ENCODE results near the gene PXN.

Gene PXN

DNA sequence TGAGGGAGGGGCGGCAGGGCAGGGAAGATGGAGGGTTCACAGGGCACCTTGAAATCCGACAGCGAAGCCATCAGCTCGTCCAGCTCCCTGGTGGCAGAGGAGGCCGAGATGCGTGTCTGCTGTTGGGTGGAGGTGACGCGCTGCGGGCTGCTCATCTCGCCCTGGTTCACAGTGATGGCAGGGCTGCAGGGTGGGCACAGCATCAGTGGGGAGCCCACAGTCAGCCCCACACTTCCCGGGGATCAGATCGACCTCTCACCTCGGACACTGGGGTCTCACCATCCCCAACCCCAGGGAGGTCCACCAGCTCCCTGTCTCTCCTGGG lies 44.0 kb downstream of the PXN start:
- peaks cover 53 to 84% (median 74%) of the 10 kb centered on the region in 3 donors for H3K36me3 ChIP-seq
- no peak overlapping the region for H3K27ac ChIP-seq
- H3K4me1 ChIP-seq: peaks cover 0 to 25% (median 16%) of the 10 kb centered on the region in 4 donors
- TF ChIP-seq, protein P1, sequence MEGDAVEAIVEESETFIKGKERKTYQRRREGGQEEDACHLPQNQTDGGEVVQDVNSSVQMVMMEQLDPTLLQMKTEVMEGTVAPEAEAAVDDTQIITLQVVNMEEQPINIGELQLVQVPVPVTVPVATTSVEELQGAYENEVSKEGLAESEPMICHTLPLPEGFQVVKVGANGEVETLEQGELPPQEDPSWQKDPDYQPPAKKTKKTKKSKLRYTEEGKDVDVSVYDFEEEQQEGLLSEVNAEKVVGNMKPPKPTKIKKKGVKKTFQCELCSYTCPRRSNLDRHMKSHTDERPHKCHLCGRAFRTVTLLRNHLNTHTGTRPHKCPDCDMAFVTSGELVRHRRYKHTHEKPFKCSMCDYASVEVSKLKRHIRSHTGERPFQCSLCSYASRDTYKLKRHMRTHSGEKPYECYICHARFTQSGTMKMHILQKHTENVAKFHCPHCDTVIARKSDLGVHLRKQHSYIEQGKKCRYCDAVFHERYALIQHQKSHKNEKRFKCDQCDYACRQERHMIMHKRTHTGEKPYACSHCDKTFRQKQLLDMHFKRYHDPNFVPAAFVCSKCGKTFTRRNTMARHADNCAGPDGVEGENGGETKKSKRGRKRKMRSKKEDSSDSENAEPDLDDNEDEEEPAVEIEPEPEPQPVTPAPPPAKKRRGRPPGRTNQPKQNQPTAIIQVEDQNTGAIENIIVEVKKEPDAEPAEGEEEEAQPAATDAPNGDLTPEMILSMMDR (IDR thresholded peaks at IDR 0.05): no peak
- DNase-seq: no peak
- H3K4me3 ChIP-seq: no peak overlapping the region
- no peaks in the 10 kb centered on the region for H3K27me3 ChIP-seq
- no peaks in the 10 kb centered on the region for H3K9me3 ChIP-seq
- intact Hi-C loops (cut with DNase I; ENCODE audit: low total_unique reads): no loop called here

DNA sequence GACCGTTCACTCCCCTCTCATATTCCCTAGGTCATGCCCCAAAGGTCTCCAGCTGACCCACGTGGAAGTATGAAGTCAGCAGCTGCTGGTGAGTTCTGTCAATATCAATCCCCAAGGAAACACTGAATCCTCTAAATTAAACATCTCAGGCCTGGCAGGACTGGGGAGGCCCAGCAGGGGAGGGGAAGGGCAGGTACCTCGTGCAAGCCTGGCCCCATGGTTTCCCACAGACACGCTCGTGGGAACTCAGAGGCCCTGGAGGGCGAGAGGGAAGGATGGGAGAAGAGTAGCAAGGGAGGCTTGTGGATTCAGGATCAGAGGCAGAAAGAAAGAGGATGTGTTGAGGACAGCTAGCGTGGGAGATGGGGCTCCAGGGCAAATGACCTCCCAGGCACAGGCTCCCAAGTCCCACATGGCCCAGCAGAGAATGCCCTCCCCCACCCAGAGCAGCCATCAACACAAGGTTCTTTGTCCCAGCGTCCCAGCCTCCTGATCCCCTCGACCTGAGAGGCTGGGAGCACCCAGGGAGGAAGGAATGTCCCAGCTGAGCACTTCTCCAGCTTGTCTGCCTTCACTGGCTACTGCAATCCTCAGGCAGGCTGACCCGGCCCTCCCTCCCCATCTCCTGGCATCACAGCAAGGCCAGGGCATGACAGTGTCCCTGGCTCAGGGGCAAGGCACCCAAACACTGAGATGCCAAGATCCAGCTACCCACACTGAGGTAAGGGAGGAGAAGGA lies 44.5 kb downstream of the PXN start:
- H3K4me3 ChIP-seq: no peak overlapping the region
- H3K27ac ChIP-seq: no peak overlapping the region
- DNase-seq: no peak
- no peaks in the 10 kb centered on the region for H3K27me3 ChIP-seq
- intact Hi-C loops (cut with DNase I; ENCODE audit: low total_unique reads): no loop called here
- TF ChIP-seq, protein P1 (IDR thresholded peaks at IDR 0.05): no peak
- H3K4me1 ChIP-seq: peaks cover 0 to 22% (median 14%) of the 10 kb centered on the region in 4 donors
- no peaks in the 10 kb centered on the region for H3K9me3 ChIP-seq
- H3K36me3 ChIP-seq: peaks cover 53 to 84% (median 79%) of the 10 kb centered on the region in 3 donors

DNA sequence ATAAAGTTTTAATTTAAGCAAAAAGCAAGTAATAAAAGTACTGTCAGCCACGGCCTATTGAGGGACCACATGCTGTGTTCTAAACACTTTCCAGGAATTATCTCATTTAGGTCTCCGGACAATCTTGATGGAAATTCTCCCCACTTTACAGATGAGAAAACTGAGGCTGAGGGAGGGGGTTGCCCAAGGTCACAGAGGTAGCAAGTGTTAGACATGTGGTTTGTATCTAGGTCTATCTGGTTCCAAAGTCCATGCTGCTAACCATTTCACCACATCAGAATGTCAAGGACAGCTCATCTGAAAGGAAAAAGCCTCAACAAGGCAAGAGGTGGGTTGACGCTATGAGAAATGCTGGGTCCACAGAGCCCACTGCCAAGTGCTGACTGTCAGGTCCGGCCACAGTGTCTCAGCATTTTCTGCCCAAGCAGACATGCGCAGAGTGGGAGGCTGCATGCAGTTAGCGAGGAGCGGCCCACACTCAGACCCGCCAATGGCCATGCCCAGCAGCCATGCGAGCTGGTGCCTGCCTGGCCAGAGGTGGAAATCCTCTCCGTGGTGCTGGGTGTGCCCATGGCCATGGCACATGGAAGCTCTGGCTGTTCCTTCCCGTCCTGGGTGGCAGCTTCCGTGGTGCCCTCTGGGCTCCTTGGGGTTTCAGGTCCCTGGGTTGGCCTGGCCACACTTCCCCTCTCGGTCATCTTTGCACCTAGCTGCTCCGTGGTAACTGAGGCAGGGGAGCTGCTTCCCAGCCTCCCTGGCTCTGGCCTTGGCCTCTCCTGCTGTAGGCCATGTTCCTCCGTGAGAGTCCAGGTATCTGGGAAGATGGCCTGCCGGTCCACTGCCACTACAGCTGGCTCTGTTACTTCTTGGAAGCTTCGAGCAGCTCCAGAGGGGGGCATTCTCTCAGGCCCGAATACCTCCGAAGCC lies 46.6 kb downstream of the PXN start:
- Histone ChIP-seq H3K27ac (no peak overlapping the region), H3K36me3 (peaks cover 68 to 98% (median 96%) of the 10 kb centered on the region in 3 donors)

DNA sequence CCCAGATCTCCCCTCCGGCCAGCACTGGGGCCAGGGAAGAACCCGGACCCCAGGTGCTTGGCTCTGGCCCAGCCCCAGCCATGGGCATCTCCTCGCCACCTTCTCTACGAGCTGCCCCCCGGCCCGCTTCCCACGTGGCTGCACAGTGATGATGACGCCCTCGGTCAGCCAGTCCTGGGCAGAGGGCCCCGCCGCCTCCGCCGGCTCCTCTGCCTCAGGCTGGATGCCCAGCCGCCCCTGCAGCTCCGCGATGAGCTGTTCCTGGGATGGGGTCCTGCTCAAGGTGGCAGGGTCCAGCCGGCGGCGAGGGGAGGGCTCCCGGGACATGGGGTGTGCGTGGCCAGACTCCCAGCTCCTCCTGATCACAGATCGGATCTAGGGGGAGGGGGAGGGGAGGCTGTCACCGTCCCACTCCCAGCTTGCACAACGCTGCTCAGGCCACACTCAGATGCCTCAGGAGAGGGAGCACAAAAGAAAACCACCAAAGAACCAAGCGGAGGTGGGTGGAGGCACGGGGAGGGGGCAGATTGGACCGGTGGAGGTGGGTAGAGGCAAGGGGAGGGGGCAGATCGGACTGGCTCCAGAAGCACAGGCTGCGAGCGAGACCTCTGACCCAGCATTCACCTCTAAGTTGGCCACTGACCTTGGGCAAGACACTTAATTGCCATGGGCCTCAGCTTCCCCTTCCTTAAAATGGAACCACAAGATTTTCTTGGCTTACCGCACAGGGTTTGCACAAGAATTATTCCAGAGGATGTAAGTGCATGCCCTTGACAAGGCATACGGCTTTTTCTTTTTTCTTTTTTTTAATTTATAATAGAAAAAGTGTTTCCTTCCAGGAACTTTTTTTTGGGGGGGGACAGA lies 48.6 kb downstream of the PXN start:
- TF ChIP-seq, protein P1 (IDR thresholded peaks at IDR 0.05): no peak
- Histone ChIP-seq H3K4me1 (no peaks in the 10 kb centered on the region), H3K4me3 (no peak overlapping the region), H3K27ac (no peak overlapping the region), H3K27me3 (no peaks in the 10 kb centered on the region), H3K36me3 (peaks cover 66 to 98% (median 96%) of the 10 kb centered on the region in 3 donors), H3K9me3 (no peaks in the 10 kb centered on the region)
- intact Hi-C loops (cut with DNase I; ENCODE audit: low total_unique reads): no loop called here
- no peak for DNase-seq

More for the DNA sequence above, 46.6 kb downstream of the PXN start:
- peaks cover 0 to 2% (median 0%) of the 10 kb centered on the region in 4 donors for H3K4me1 ChIP-seq
- no peaks in the 10 kb centered on the region for H3K27me3 ChIP-seq
- no peaks in the 10 kb centered on the region for H3K9me3 ChIP-seq
- intact Hi-C loops (cut with DNase I; ENCODE audit: low total_unique reads): no loop called here
- TF ChIP-seq, protein P1 (IDR thresholded peaks at IDR 0.05): no peak
- DNase-seq: no peak
- no peak overlapping the region for H3K4me3 ChIP-seq

Data from tibial artery (tissue), 4 donors.